ENCODE measurements around the gene KRT35. TPM values are rescaled to one million over a fixed set of nuclear protein-coding genes. Genes with fewer than 3 reads are reported as not detected.

KRT35 gene
- total and polyA plus RNA-seq, 2 of the 13 experiments (the other 11 are each of a cell fraction or from before 2014, with no cell fraction given), result not detected

DNA sequence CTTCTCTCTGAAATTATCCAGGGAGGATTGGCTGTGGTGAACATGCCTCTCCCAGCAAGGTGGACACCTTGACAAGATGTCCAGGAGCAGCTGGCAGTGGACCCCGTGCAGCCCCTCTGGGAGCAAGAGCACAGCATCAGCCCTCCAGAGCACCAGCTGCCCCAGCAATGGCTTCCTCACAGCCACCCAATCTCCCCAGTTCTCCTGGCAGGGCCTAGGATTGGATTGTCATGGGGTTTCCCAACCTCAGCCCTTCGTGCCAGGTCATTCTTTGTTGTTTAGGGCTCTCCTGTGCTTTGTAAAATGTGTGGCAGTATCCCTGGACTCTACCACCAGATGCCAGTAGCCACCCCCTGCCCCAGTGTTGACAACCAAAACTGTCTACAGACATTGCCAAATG lies 10.5 kb upstream of the KRT35 start (continued):
- no peak for TF ChIP-seq ZNF629 (CRISPR knock-in tag; conservative IDR thresholded peaks at IDR 0.05)
- TF ChIP-seq AHR (CRISPR knock-in tag; IDR thresholded peaks at IDR 0.05), result no peak
- no peak for TF ChIP-seq REPIN1 (CRISPR knock-in tag; IDR thresholded peaks at IDR 0.05; ENCODE audit: borderline replicate concordance, low read depth)
- no peak for TF ChIP-seq AGO2 (optimal IDR thresholded peaks at IDR 0.05; ENCODE audit: low read depth, low read length)
- TF ChIP-seq TEAD3 (CRISPR knock-in tag; optimal IDR thresholded peaks at IDR 0.05; ENCODE audit: borderline replicate concordance), result no peak
- no peak for TF ChIP-seq KLF6 (CRISPR knock-in tag; IDR thresholded peaks at IDR 0.05)
- no peak for TF ChIP-seq ZNF781 (CRISPR knock-in tag; IDR thresholded peaks at IDR 0.05; ENCODE audit: borderline replicate concordance, not compliant biosample characterization)
- no peak for TF ChIP-seq CBX1 (IDR thresholded peaks at IDR 0.05; ENCODE audit: low read depth)

DNA sequence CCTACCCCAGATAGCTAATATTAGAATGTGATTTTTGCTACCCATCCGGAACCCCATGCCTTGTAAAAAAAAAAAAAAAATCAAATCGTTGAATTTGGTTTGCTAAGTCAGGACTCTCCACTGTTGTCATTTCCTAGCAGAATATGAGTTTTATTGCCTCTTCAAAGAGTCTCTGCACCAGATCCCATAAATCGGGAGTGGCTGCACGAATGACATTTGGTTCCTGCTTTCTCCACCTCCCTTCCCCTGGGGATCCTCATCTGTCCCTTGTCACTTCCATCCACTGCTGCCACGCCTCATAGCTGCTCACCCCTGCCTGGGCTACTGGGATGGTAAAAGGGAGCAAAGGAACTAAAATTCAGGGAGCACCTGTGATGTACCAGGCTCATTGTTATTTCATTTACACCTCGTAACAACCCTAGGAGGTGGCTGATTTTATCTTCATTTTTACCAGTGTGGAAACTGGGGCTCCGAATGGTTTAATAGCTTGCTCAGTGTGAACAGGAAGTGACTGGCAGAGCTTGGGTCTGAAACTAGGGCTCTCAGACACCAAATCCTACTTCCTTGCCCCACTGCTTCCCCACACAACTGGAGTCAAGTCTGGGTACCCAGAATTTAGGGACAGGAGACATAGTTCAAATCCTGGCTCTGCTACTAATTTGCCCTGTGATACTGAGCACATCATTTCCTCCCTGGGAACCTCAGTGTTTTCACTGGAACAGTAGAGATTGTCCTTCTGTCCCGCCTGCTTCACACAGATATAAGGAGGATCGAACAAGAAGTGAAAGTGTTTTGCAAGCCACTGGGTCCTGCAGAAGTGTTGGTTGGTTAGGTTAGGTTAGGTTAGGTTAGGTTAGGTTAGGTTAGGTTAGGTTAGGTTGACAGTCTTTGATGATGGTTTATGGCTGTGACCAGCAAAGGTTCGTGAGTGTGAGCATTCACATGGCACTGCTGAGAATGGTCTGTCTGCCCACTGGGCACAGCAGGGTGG lies 9.3 kb upstream of the KRT35 start:
- H3K9ac ChIP-seq (ENCODE audit: insufficient read depth, low read depth, low read length), result no peak overlapping the region
- ChIA-PET CTCF (ENCODE audit: low intra/inter-chr PET ratio, low total read pairs) (no interaction called here), POLR2A (no interaction called here)
- intact Hi-C loops (cut with micrococcal nuclease; ENCODE audit: unreplicated experiment) (no loop called here), in situ Hi-C loops (cut with HindIII; ENCODE audit: extremely low pct_ligation_motif_present, low pct_unique_long_range_greater_than_20kb) (loop anchor here (5.0 kb wide), 1 partner anchor 57 kb away; no protein-coding TSS in a partner anchor)
- no peak for DNase-seq (ENCODE audit: low spot score)
- BruUV-seq (replicated peaks), result no TSS peak
- no peak for TF ChIP-seq TOE1 (CRISPR knock-in tag; IDR thresholded peaks at IDR 0.05)
- no peak for TF ChIP-seq KDM2A (CRISPR knock-in tag; IDR thresholded peaks at IDR 0.05; ENCODE audit: borderline replicate concordance, low read depth)
- no peak for TF ChIP-seq POLR2G (IDR thresholded peaks at IDR 0.05; ENCODE audit: low read depth, low read length)
- H2AFZ ChIP-seq (ENCODE audit: low read length), result no peak overlapping the region
- no peak overlapping the region for H3K4me3 ChIP-seq (replicated peaks in 1 of 3; ENCODE audit: insufficient read depth in 1 of 3, low read depth in 2 of 3, low read length in 3 of 3)
- no peak for ATAC-seq
- 26% methylated on average over 10 of the region's 10 CpGs for WGBS (ENCODE audit: low lambda C conversion rate)
- no peak overlapping the region for H3K27ac ChIP-seq (ENCODE audit: extremely low read length, insufficient read depth, low read length)
- no peaks in the 10 kb centered on the region for H3K36me3 ChIP-seq (replicated peaks in 1 of 2; ENCODE audit: control insufficient read depth in 1 of 2, insufficient read depth in 2 of 2, low read length in 2 of 2)
- no peaks in the 10 kb centered on the region for H3K79me2 ChIP-seq (ENCODE audit: insufficient read depth, low read length)
- H3K27me3 ChIP-seq (ENCODE audit: control insufficient read depth in 1 of 2, insufficient read depth in 2 of 2, low read length in 2 of 2), result peaks cover 0 to 36% of the 10 kb centered on the region in 2 experiments; a peak in 4 of 5 replicates
- H3K4me2 ChIP-seq (ENCODE audit: low read depth, low read length), result no peak overlapping the region
- FAIRE-seq, result no peak
- peaks cover 12% of the 10 kb centered on the region for H3K4me1 ChIP-seq (ENCODE audit: insufficient read depth, low read length)
- H4K20me1 ChIP-seq (ENCODE audit: insufficient read depth, low read length), result no peaks in the 10 kb centered on the region
- no peaks in the 10 kb centered on the region for H3K9me3 ChIP-seq (ENCODE audit: low read length)
